SH-SY5Y (cell line): ENCODE measurements around the gene MYO1D.

Experiments
- GATA2 ChIP-seq: IDR thresholded peaks from 2 replicates; pipeline ENCODE4 v1.6.1; 2011; ENCODE audit warnings: mild to moderate bottlenecking, low read depth, low read length
- GATA3 ChIP-seq: IDR thresholded peaks from 2 replicates; pipeline ENCODE4 v1.6.1; 2011; ENCODE audit warnings: low read depth, mild to moderate bottlenecking, low read length, moderate library complexity

GRCh38 chr17:32756696-32757095 lies 120.2 kb downstream of the MYO1D start:
- no peak for TF ChIP-seq GATA2
- no peak for TF ChIP-seq GATA3
